HG02852 (cell line): Measurements from ENCODE around the gene DPP6.

Experiments used
- ATAC-seq: cut with Tn5 transposase; IDR thresholded peaks from one replicate; pipeline ENCODE4 v1.9.1; 2021; ENCODE audit warnings: mild to moderate bottlenecking, moderate library complexity; ENCODE audit not compliant: unreplicated experiment

The DPP6 gene

GRCh38 chr7:154746571-154747360 lies 694.6 kb downstream of the DPP6 start:
- no peak for ATAC-seq

GRCh38 chr7:154748089-154748786 lies 696.0 kb downstream of the DPP6 start:
- no peak for ATAC-seq

- ATAC-seq: no peak
These were observed 698.2 kb downstream of the DPP6 start for GRCh38 chr7:154750353-154750801.

GRCh38 chr7:154753226-154753625 lies 701.0 kb downstream of the DPP6 start:
- no peak for ATAC-seq

GRCh38 chr7:154757756-154758155 lies 705.6 kb downstream of the DPP6 start:
- ATAC-seq: no peak

GRCh38 chr7:154759989-154760388 lies 707.8 kb downstream of the DPP6 start:
- no peak for ATAC-seq

- no peak for ATAC-seq
These were observed 712.9 kb downstream of the DPP6 start for GRCh38 chr7:154765118-154765517.

- no peak for ATAC-seq
These were observed 714.9 kb downstream of the DPP6 start for GRCh38 chr7:154767142-154767541.

- no peak for ATAC-seq
These were observed 715.7 kb downstream of the DPP6 start for GRCh38 chr7:154767821-154768415.

GRCh38 chr7:154769001-154769400 lies 716.8 kb downstream of the DPP6 start:
- no peak for ATAC-seq

- ATAC-seq: no peak
These were observed 717.3 kb downstream of the DPP6 start for GRCh38 chr7:154769527-154769926.

GRCh38 chr7:154770361-154770760 lies 718.2 kb downstream of the DPP6 start:
- ATAC-seq: no peak

GRCh38 chr7:154770962-154771361 lies 718.8 kb downstream of the DPP6 start:
- ATAC-seq: no peak

- ATAC-seq: no peak
These were observed 722.2 kb downstream of the DPP6 start for GRCh38 chr7:154774303-154774969.

- ATAC-seq: no peak
These were observed 723.5 kb downstream of the DPP6 start for GRCh38 chr7:154775681-154776080.

- no peak for ATAC-seq
These were observed 724.2 kb downstream of the DPP6 start for GRCh38 chr7:154776350-154776749.

GRCh38 chr7:154777023-154777422 lies 724.8 kb downstream of the DPP6 start:
- no peak for ATAC-seq

GRCh38 chr7:154777489-154777888 lies 725.3 kb downstream of the DPP6 start:
- ATAC-seq: no peak

- ATAC-seq: no peak
These were observed 725.7 kb downstream of the DPP6 start for GRCh38 chr7:154777908-154778307.

- ATAC-seq: no peak
These were observed 729.4 kb downstream of the DPP6 start for GRCh38 chr7:154781369-154782303.
